Panc1 (cell line): ENCODE measurements around the gene KRT36. TPM values are rescaled to one million over a fixed set of nuclear protein-coding genes. Genes with fewer than 3 reads are reported as not detected.

Source experiments
- ATAC-seq: fragments of 200-7000 bp; cut with Tn5 transposase; 2 replicates; pipeline ENCODE4 v1.9.1; 2020; ENCODE audit warnings: mild to moderate bottlenecking, moderate library complexity
- BruUV-seq: library from RNA; stranded (reverse); fragments of 400-500 nt; replicated peaks from 2 replicates; lab custom pipeline; 2021; lab: Mats Ljungman, UMichigan
- CTCF ChIA-PET: fragments of 300-600 bp; sonication (Branson Sonifier 250); formaldehyde crosslinking; loops from one replicate; lab custom pipeline; 2022; ENCODE audit warnings: antibody characterized with exemption; lab: Charles Lee
- POLR2A ChIA-PET: fragments of 300-600 bp; sonication (Branson Sonifier 250); formaldehyde crosslinking; loops from one replicate; lab custom pipeline; 2022; ENCODE audit warnings: antibody characterized with exemption; lab: Charles Lee
- DNase-seq: peaks from one replicate; pipeline ENCODE4 v3.0.0-alpha.2; 2010; ENCODE audit warnings: low read depth, low spot score
- H3K27ac ChIP-seq: 2 replicates; pipeline ENCODE4 v1.5.1; 2011; ENCODE audit warnings: mild to moderate bottlenecking, low read length, inconsistent platforms
- H3K27me3 ChIP-seq: fragments of 200-500 bp; sonication (Bioruptor generic); 2 replicates; pipeline ENCODE4 v1.6.0; 2014; ENCODE audit warnings: low read length, inconsistent platforms; ENCODE audit not compliant: control insufficient read depth, insufficient read depth
- H3K36me3 ChIP-seq: fragments of 200-500 bp; sonication (Bioruptor generic); 2 replicates; pipeline ENCODE4 v1.5.1; 2014; ENCODE audit warnings: inconsistent platforms, mild to moderate bottlenecking, low read length, moderate library complexity; ENCODE audit not compliant: control insufficient read depth, insufficient read depth
- H3K4me1 ChIP-seq: 2 replicates; pipeline ENCODE4 v1.5.1; 2011; ENCODE audit warnings: inconsistent platforms, mild to moderate bottlenecking, low read length, moderate library complexity; ENCODE audit not compliant: control insufficient read depth, insufficient read depth
- H3K4me3 ChIP-seq, 2 experiments: 2 replicates each; pipeline ENCODE4 v1.5.1; 2011 to 2012; ENCODE audit warnings: low read depth in 2 of 2, low read length in 2 of 2, mild to moderate bottlenecking in 2 of 2, inconsistent platforms in 1 of 2, moderate library complexity in 1 of 2
- H3K9me3 ChIP-seq: fragments of 200-500 bp; sonication (Bioruptor generic); 2 replicates; pipeline ENCODE4 v1.5.1; 2014; ENCODE audit warnings: low read depth, mild to moderate bottlenecking, inconsistent platforms, low read length, moderate library complexity; ENCODE audit not compliant: control insufficient read depth, insufficient read depth
- CTCF ChIP-seq: fragments of 450-650 bp; IDR thresholded peaks from 2 replicates; pipeline ENCODE4 v1.5.1; 2017; ENCODE audit warnings: mild to moderate bottlenecking
- POLR2AphosphoS5 ChIP-seq: IDR thresholded peaks from 2 replicates; pipeline ENCODE4 v1.6.1; 2012; ENCODE audit warnings: mild to moderate bottlenecking, low read depth, low read length, moderate library complexity
- REST ChIP-seq, 2 experiments: IDR thresholded peaks; 2 replicates each; pipeline ENCODE4 v1.6.1; 2011 to 2012; ENCODE audit warnings: low read depth in 2 of 2, control low read depth in 1 of 2, low read length in 1 of 2, mild to moderate bottlenecking in 1 of 2, moderate library complexity in 1 of 2; ENCODE audit not compliant: insufficient read depth in 1 of 2
- SIN3A ChIP-seq: IDR thresholded peaks from 2 replicates; pipeline ENCODE4 v1.6.1; 2012; ENCODE audit warnings: low read depth, mild to moderate bottlenecking, low read length, moderate library complexity, borderline replicate concordance; ENCODE audit not compliant: insufficient read depth
- TCF7L2 ChIP-seq: IDR thresholded peaks from 2 replicates; pipeline ENCODE4 v1.6.1; 2011; ENCODE audit warnings: mild to moderate bottlenecking, low read depth, low read length, inconsistent platforms
- in situ Hi-C: cut with HindIII; loops from 2 replicates; pipeline ENCODE4 v1.10.0; 2016; ENCODE audit warnings: low sequenced_read_pairs, low pct_unique_long_range_greater_than_20kb
- intact Hi-C: fragments of 100-400 bp; cut with micrococcal nuclease; formaldehyde crosslinking; loops from one replicate; pipeline ENCODE4 v1.10.0; 2022; ENCODE audit not compliant: unreplicated experiment
- total RNA-seq: library from RNA; stranded (reverse); gene quantifications from one replicate; pipeline ENCODE4 v1.2.1, GENCODE V29; 2021; ENCODE audit not compliant: unreplicated experiment

KRT36 gene
- total RNA-seq, 1 experiment from 2014 or later: not detected

- Histone ChIP-seq H3K27ac (peak overlapping the region; percentile 29; the same call in 1 of the 2 replicates), H3K4me1 (peaks cover 31% of the 10 kb centered on the region), H3K36me3 (no peaks in the 10 kb centered on the region), H3K9me3 (no peaks in the 10 kb centered on the region), H3K27me3 (no peaks in the 10 kb centered on the region), H3K4me3 (no peak overlapping the region)
- ATAC-seq: 0 out of 2 replicates have a peak, but pooled peaks have one; percentile 7
- no TSS peak for BruUV-seq
- no peak for DNase-seq
- TF ChIP-seq POLR2AphosphoS5 (no peak), TCF7L2 (no peak), SIN3A (no peak), REST (IDR thresholded peaks at IDR 0.05; ENCODE audit: insufficient read depth in 1 of 2, low read depth in 2 of 2, low read length in 1 of 2) (no peak), CTCF (no peak)
- intact Hi-C loops: no loop called here
- ChIA-PET POLR2A (no interaction called here), CTCF (interaction anchor here (0.6 to 1.4 kb wide), 2 partner anchors 37 to 148 kb away, joined by 3 to 8 read pairs; no protein-coding TSS in a partner anchor)
- in situ Hi-C loops: no loop called here
These were observed 10.6 kb upstream of the KRT36 start for GRCh38 chr17:41500131-41500911.

GRCh38 chr17:41499714-41500113 lies 10.0 kb upstream of the KRT36 start:
- H3K4me3 ChIP-seq: no peak overlapping the region
- no peaks in the 10 kb centered on the region for H3K9me3 ChIP-seq
- TF ChIP-seq SIN3A (no peak), CTCF (no peak)
- no peaks in the 10 kb centered on the region for H3K36me3 ChIP-seq
- in situ Hi-C loops: no loop called here
- ChIA-PET POLR2A (no interaction called here), CTCF (interaction anchor here (0.6 kb wide), 1 partner anchor 37 kb away, joined by 8 read pairs; no protein-coding TSS in a partner anchor)
- ATAC-seq (no peak), DNase-seq (no peak)
- BruUV-seq: no TSS peak
- peaks cover 31% of the 10 kb centered on the region for H3K4me1 ChIP-seq
- intact Hi-C loops: no loop called here
- no peaks in the 10 kb centered on the region for H3K27me3 ChIP-seq
- H3K27ac ChIP-seq: peak overlapping the region; percentile 25; the same call in 1 of the 2 replicates
